ENCODE measurements around the gene OSBPL8. TPM values are rescaled to one million over a fixed set of nuclear protein-coding genes. Genes with fewer than 3 reads are reported as not detected.
"Not testable (repeated sequence)": the region's sequence is repeated elsewhere in the genome, so short reads cannot be mapped to it uniquely, and the experiment has no call there.

Gene OSBPL8
- total RNA-seq, 1 experiment from 2014 or later = 21.2 TPM

- no peak for DNase-seq (ENCODE audit: low spot score)
Observed at GRCh38 chr12:76529226-76529918, 30.2 kb downstream of the OSBPL8 start.

DNA sequence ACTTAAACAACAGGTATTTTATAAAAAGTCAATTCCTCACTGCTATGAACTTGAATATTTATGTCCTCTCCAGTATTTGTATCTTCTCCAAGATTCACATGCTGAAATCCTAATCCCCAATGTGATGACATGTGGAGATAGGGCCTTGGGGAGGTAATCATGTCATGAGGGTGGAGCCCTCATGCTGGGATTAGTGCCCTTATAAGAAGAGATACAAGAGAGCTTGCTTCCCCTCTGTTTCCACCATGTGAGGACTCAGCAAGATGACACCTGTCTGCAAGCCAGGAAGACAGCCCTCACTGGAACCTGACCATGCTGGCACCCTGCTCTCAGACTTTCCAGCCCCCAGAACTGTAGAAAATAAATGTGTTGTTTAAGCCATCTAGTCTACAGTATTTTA is 36.2 kb downstream of the OSBPL8 start:
- DNase-seq (ENCODE audit: low spot score) = no peak

DNA sequence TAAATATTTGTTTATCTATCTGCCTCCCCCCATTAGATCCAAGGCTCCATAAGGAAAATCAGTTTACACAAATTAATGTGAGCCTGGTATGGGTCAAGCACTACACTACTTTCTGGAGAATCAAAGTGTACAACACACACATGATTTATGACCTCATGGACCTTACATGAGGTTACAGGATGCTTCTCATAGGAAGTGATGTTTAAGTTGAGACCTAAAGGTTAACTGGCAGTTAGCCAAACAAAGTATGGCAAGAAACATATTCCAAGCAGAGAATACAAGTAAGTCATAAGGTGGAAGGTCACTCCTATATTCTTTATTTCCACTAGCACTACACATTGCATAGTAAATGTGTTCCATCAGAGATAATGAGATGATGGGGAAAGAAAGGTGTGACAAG is 39.2 kb downstream of the OSBPL8 start:
- no peak for DNase-seq (ENCODE audit: low spot score)

GRCh38 chr12:76519538-76519937 is 40.0 kb downstream of the OSBPL8 start:
- peak; percentile 60 for DNase-seq (ENCODE audit: low spot score)

DNA sequence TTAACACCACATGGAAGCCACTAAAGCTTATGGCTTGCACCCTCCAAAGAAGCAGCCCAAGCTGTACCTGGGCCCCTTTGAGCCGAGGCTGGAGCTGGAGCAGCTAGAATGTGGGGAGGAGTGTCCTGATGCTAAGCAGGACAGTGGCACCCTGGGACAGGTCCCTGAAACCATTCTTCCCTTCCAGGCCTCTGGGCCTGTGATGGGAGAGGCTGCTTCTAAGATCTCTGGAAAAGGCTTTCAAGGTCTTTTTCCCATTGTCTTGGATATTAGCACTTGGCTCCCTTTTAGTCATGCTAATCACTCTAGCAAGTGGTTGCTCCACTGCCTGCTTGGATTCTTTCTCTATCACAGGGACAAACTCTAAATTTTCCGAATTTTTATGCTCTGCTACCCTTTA is 40.9 kb downstream of the OSBPL8 start:
- no peak for DNase-seq (ENCODE audit: low spot score)

DNA sequence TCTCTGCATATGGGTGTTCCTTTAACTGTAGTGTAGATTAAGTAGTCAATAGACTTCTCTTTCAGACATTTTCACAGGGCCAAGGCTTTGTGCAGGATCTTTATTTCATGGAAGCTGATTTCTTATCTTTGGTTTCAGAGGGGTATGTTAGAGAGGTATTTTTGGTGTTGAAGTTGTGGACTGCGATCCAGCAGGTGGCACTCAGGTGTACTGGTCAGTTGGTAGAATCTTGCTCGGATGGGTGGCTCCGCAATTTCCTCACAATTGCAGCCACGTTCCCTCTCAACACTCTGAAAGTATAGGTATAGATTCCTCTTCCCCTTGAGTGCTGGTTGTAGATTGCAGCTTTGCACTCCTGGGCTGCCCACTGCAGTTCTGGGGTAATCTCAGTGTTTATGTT is 44.3 kb downstream of the OSBPL8 start:
- no peak for DNase-seq (ENCODE audit: low spot score)

DNA sequence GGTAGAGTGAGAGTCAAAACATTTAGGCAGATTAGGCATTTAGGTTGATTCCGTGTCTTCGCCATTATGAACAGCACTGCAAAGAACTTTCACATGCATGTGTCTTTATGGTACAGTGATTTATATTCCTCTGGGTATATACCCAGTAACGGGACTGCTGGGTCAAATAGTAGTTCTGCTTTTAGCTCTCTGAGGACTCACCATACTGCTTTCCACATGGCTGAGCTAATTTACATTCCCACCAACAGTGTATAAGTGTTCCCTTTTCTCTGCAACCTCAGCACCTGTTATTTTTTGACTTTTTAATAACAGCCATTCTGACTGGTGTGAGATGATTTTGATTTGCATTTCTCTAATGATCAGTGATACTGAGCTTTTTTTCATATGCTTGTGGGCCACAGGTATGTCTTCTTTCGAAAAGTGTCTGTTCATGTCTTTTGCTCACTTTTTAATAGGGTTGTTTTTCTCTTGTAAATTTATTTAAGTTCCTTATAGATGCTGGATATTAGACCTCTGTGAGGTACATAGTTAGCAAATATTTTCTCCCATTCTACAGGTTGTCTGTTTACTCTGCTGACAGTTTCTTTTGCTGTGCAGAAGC is 48.4 kb downstream of the OSBPL8 start:
- DNase-seq (ENCODE audit: low spot score) = not testable (repeated sequence)

DNA sequence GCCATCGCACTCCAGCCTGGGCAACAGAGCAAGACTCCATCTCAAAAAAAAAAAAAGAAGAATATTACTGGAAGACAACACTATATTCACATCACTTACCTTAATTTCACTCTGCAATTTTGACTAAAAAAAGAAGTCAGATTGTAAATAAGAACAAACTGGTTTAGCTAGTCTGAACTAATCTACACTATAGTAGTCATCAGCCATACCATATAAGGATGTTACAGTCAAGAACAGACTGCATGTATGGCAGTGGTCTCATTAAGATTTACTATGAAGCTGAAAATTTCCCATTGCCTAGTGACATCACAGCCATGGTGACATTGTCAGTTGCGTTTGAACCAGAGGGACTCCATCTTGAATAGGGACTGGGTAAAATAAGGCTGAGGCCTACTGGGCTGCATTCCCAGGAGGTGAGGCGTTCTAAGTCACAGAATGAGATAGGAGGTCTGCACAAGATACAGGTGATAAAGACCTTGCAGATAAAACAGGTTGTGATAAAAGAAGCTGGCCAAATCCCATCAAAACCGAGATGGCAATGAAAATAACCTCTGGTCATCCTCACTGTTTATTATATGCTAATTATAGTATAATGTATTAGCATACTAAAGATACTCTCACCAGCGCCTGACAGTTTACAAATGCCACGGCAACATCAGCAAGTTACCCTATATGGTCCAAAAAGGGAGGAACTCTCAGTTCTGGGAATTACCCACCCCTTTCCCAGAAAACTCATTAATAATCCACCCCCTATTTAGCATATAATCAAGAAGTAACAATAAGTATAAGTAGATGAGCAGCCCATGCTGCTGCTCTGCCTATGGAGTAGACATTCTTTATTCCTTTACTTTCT is 51.2 kb downstream of the OSBPL8 start:
- no peak for DNase-seq (ENCODE audit: low spot score)

DNA sequence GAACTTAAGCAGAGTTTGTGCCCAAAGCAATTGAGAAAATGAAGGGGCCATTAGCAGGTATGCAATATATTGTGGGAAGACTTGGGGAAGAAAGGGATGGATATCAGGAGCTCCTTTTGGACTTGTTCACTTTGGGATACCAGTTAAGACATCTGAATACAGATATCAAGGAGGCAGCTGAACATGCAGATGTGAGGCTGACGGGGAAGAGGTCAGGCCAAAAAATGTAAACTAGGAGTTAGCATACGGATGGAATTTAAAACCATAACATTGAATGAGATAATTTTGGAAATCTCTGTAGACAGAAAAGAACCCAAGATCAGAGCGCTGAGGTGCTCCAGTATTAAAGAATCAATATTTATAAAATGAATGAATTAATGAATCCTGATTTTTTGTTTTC is 53.4 kb downstream of the OSBPL8 start:
- DNase-seq (ENCODE audit: low spot score) = no peak

- DNase-seq (ENCODE audit: low spot score) = no peak
Observed at GRCh38 chr12:76505050-76505449, 54.5 kb downstream of the OSBPL8 start.

DNA sequence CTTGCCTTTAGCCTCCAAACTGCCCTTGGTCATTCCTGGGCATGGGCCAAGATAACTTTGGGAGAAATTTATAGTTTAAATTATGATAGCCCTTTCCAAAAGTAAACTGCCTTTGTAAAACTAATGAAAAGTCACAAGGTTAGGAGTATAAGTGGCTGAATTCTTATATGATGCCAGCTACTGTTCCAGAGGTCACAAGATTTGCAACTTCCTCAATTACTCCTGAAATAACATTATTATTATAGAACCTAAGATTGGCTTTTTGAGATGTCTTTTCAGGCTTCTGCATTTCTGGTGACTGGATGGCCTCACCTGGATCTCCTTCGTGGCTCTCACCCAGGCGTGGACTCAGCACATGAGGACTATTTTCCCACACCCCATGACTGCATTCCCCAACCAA is 55.0 kb downstream of the OSBPL8 start:
- DNase-seq (ENCODE audit: low spot score) = no peak

GRCh38 chr12:76503957-76504356 is 55.6 kb downstream of the OSBPL8 start:
- DNase-seq (ENCODE audit: low spot score) = no peak

GRCh38 chr12:76501390-76501789 is 58.2 kb downstream of the OSBPL8 start:
- DNase-seq (ENCODE audit: low spot score) = no peak

DNA sequence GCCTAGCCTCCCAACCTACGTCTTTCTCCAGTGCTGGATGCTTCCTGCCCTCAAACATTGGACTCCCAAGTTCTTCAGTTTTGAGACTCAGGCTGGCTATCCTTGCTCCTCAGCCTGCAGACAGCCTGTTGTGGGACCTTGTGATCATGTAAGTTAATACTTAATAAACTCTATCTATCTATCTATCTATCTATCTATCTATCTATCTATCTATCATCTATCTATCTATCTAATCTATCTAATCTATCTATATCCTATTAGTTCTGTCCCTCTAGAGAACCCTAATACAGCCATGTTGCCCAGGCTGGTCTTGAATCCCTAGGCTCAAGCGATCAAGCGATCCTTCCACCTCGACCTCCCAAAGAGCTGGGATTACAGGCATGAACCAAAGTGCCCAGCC is 60.4 kb downstream of the OSBPL8 start:
- DNase-seq (ENCODE audit: low spot score) = not testable (repeated sequence)

- DNase-seq (ENCODE audit: low spot score) = no peak
Observed at GRCh38 chr12:76495556-76495955, 64.0 kb downstream of the OSBPL8 start.

DNA sequence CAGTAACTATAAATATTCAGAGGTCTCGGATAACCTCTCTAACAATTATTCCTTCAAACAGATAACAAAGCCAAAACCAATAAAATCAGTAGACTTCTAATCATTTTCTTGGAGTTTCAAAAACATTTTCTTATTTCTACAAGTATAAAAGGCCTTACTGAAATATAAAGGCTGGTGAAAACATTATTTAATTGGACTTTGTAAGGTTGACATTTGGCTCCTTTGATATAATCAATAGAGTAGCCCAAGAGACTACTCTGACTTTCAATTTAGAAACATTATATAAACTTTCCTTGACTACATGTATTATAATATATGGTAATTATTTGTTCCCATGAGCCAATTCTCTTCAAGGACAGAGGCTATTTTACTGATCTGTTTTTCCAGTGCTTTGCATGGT is 68.3 kb downstream of the OSBPL8 start:
- DNase-seq (ENCODE audit: low spot score) = no peak

DNA sequence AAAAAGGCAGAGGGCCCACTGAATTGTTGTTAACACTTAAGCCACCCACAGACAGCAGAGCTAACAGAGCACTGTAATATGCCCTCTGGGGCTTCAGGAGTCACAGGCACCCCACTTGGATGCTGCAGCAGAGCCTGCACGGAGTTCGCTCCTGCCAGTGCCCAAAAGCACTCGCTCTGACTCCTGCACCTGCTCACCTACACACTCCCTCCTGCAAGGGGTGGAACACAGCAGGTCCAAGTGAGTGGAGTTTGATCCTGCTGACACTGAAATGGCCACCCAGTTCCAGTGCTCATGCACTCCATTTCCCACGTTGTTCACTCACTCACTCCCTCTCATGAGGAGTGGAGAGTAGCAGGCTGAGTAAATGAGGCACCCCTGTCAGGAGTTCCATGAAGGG is 68.8 kb downstream of the OSBPL8 start:
- no peak for DNase-seq (ENCODE audit: low spot score)

GRCh38 chr12:76489737-76490136 is 69.8 kb downstream of the OSBPL8 start:
- DNase-seq (ENCODE audit: low spot score) = no peak

- DNase-seq (ENCODE audit: low spot score) = no peak
Observed at GRCh38 chr12:76486011-76486410, 73.6 kb downstream of the OSBPL8 start.

GRCh38 chr12:76480796-76481195 is 78.8 kb downstream of the OSBPL8 start:
- no peak for DNase-seq (ENCODE audit: low spot score)

- no peak for DNase-seq (ENCODE audit: low spot score)
Observed at GRCh38 chr12:76478045-76478444, 81.5 kb downstream of the OSBPL8 start.

GRCh38 chr12:76472862-76473261 is 86.7 kb downstream of the OSBPL8 start:
- DNase-seq (ENCODE audit: low spot score) = not testable (repeated sequence)

DNA sequence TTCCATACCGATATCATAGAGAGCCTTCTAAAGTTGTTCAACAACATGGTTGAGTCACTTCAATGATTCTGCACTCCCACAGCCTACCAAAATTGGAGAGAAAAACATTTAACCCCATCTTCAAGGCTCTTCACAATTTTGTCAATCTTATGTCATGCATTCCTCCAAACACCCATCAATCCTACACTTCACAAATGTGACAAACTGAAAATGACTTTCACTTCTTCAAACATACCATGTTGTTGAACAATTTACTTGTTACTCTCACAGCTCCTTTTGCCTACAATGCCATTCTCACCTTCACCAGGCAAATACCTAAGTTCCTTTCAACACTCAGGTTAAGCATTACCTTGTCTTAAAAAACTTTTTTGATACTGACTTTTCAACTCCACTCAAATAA is 88.0 kb downstream of the OSBPL8 start:
- no peak for DNase-seq (ENCODE audit: low spot score)

All from H4 (cell line).